Measurements from ENCODE around the gene PIK3CG.
"Not testable (repeated sequence)": the region's sequence is repeated elsewhere in the genome, so short reads cannot be mapped to it uniquely, and the experiment has no call there.

Gene PIK3CG

GRCh38 chr7:106865130-106866041 is at the start of gene PIK3CG:
Gene PIK3CG, plus strand, starts transcription at chr7:106865282. Its CDS starts 2,280 bp downstream, at chr7:106867562.
- no peak for DNase-seq

DNA sequence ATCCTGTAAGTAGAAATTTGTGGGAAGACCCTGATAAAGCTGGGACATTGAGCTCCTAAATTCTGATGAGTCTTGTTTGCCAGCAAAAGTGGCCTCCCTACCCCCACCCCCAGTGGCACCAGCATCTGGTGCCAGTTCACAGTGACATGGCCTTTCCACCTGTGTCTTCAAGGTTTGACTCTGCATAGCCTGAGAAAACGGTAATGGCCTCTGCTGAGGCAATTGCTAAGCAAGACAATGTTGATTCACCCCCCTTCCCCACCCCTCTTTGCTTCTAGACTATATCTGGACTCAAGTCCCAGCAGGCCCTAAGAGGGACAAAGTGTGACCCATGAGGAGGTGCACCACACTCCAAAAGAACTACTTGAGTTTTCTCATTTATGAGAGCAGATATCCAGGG is 48.0 kb upstream of the PIK3CG start:
- DNase-seq = no peak

DNA sequence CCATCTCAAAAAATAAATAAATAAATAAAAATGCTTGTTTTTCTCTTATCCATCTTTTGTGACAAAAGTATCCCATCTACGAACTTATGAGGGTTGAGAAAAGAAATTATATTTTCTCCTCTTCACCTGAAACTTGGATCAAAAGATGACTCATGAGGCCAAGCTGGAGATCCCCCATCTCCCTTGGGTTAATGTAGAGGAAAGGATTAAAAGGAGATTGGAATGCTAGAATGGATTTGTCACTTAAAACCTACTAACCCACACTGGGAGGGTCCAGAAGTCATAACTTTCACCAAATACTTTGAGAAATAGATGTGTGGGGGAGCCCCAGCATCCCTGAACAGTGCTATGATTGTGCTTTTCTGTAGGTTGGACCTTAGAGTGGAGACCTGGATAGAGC is 46.3 kb upstream of the PIK3CG start:
- no peak for DNase-seq

- no peak for DNase-seq
Measured at GRCh38 chr7:106819546-106819945, 45.5 kb upstream of the PIK3CG start.

DNA sequence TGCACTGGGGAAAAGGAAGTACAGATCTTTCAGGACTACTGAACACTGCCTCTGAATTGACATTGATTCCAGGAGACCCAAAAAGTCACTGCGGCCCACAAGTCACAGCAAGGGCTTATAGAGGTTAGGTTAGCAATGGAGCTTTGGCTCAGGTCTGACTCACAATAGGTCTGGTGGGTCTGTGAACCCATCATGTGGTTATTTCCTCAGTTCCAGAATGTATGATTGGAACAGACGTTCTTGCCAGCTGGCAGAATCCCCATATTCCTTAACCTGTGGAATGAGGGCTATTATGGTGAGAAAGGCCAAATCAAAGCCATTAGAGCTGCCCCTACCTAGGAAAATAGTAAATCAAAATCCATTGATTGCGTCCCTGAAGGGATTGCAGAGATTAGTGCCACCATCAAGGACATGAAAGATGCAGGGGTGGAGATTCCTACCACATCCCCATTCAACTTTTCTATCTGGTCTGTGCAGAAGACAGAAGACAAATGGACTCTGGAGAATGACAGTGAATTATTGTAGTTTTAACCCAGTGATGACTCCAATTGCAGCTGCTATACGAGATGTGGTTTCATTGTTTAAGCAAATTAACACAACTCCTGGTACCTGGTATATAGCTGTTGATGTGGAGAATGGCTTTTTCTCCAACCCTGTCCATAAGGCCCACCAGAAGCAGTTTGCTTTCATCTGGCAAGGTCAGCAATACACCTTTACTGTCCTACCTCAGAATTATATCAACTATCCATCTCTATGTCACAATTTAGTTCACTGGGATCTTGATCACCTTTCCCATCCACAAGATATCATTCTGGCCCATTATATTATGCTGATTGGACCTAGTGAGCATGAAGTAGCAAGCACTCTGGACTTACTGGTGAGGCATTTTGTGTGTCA is 44.5 kb upstream of the PIK3CG start:
- DNase-seq = no peak

GRCh38 chr7:106823631-106824030 is 41.5 kb upstream of the PIK3CG start:
- DNase-seq = no peak

GRCh38 chr7:106824458-106824857 is 40.6 kb upstream of the PIK3CG start:
- no peak for DNase-seq

DNA sequence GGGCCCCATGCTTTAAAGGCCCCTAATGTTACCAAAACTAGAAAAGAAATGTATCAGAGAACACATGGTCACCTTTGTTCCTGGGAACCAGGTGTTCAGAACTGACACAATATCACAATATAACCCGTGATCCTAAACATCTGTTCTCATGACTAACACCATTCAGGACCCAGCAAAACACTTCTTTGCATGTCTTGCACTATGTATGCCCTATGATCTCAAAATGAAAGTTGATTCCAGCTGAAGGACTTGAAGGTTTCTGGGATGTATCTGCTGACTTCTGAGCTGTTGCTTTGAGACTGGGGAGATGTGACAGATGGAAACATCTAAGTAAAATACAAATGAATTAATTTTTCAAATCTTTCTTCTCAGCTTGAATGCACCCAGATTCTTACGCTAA is 37.5 kb upstream of the PIK3CG start:
- DNase-seq = no peak

DNA sequence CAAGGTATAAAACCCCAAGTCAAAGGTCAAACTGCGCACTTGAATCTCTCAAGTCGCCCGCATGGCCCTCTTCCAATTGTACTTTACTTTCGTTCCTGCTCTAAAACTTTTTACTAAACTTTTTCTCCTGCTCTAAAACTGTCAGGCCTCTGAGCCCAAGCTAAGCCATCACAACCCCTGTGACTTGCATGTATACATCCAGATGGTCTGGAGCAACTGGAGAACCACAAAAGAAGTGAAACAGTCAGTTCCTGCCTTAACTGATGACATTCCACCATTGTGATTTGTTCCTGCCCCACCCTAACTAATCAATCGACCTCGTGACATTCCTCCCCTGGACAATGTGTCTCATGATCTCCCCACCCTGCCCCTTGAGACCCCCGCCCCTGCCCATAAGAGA is 35.6 kb upstream of the PIK3CG start:
- no peak for DNase-seq

DNA sequence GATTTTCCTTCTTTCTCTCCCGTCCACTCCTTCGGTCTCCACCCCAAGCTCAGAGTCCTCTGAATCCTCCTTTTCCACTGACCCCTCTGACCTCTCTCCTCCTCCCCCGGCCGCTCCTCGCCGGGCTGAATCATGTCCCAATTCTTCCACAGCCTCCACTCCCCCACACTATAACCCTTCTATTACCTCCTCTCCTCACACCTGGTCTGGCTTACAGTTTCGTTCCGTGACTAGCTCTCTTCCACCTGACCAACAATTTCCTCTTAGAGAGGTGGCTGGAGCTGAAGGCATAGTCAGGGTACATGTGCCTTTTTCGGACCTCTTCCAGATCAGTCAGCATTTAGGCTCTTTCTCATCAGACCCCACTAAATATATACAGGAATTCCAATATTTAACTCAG is 34.2 kb upstream of the PIK3CG start:
- not testable (repeated sequence) for DNase-seq

GRCh38 chr7:106836816-106837215 is 28.3 kb upstream of the PIK3CG start:
- DNase-seq = no peak

- no peak for DNase-seq
Measured at GRCh38 chr7:106839511-106839910, 25.6 kb upstream of the PIK3CG start.

- no peak for DNase-seq
Measured at GRCh38 chr7:106840342-106840741, 24.7 kb upstream of the PIK3CG start.

GRCh38 chr7:106841896-106842390 is 23.1 kb upstream of the PIK3CG start:
- DNase-seq = no peak

DNA sequence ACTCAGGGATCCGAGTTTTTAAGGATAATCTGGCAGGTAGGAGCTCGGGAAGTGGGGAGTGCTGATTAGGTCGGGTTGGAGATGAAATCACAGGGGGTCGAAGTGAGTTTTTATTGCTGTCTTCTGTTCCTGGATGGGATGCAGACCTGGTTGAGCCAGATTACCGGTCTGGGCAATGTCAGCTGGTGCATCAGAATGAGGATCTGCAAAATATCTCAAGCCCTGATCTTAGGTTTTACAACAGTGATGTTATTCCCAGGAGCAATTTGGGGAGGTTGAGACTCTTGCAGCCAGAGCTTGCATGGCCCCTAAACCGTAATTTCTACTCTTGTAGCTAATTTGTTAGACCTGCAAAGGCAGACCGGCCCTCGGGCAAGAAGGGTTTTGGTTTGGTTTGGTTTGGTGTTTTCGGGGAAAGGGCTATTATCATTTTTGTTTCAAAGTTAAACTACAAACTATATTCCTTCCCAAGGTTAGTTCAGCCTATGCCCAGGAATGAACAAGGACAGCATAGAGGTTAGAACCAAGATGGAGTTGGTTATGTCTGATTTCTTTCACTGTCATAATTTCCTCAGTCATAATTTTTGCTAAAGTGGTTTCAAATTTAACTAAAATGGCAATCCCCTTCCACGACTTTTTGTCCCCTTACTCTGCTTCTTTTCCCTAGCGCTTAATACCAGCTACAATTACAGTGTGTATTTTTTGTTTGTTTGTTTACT is 20.6 kb upstream of the PIK3CG start:
- no peak for DNase-seq

DNA sequence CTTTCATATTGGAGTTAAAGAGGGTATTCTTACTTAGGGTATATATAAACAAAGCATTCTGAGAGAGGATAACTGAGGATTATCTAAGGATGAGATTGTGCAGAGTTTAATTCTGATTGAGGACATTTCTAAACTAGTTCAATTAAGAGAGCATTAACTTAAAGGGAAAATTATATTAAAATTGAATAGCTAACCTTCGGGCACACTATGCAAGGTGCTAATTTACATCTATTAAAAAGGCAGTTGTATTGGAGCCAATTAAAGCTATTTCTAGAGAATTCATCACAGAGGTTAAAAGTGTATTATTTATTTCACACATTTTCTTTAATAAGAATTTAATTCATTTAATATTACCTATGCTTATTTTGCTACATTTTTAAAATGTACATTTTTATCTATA is 17.0 kb upstream of the PIK3CG start:
- DNase-seq = no peak

GRCh38 chr7:106848851-106849442 is 16.1 kb upstream of the PIK3CG start:
- DNase-seq = no peak

DNA sequence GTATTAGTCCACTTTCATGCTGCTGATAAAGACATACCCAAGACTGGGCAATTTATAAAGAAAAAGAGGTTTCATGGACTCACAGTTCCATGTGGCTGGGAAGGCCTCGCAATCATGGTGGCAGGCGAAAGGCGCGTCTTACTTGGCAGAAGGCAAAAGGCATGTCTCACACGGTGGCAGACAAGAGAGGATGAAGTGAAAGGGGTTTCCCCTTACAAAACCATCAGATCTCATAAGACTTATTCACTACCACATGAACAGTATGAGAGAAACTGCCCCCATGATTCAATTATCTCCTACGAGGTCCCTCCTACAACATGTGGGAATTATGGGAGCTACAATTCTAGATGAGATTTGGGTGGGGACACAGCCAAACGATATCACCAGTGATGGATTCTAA is 13.4 kb upstream of the PIK3CG start:
- DNase-seq = not testable (repeated sequence)

GRCh38 chr7:106853250-106853908 is 11.7 kb upstream of the PIK3CG start:
- DNase-seq = no peak

DNA sequence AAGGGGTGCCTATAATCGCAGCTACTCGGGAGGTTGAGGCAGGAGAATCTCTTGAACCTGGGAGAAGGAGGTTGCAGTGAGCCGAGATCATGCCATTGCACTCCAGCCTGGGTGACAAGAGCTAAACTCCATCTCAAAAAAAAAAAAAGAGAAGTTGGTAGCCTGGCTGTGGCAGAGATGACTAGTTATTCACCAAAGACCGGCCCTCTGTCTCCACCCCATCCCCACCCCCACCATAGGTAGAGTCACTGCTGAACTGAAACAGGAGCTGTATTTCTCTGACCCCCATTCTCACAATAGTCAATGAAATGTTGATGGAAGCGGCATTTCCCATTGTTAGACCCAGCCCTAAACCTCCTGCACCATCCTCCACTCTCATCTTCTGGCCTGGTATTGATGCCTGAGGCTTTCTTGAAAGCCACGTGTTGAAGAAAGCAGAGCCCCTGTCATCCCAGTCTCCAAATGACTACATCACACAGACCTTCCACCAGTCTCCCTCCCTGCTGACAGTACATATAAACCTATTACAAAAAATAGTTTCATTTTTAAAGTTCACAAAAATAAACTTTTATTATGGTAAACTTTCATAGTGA is 9.4 kb upstream of the PIK3CG start:
- no peak for DNase-seq

Measured in NCI-H524 (cell line).